K562 (cell line): ENCODE results near the gene ABCB9. TPM values are rescaled to one million over a fixed set of nuclear protein-coding genes. Genes with fewer than 3 reads are reported as not detected.

ENCODE experiments used
- BCLAF1 ChIP-seq, 2 experiments: fragments of 450-650 bp in 1 of 2; IDR thresholded peaks; 2 replicates each; pipeline ENCODE4 v1.6.1; 2011 to 2017; ENCODE audit warnings: low read depth in 2 of 2, antibody characterized with exemption in 1 of 2, borderline replicate concordance in 1 of 2, low read length in 1 of 2, mild to moderate bottlenecking in 1 of 2, mixed read lengths in 1 of 2; ENCODE audit not compliant: control insufficient read depth in 1 of 2
- CLOCK ChIP-seq: fragments of 250-450 bp; sonication (Bioruptor Pico); IDR thresholded peaks from 2 replicates; pipeline ENCODE4 v1.4.0; 2020; ENCODE audit warnings: mild to moderate bottlenecking, moderate library complexity, borderline replicate concordance
- FOSL1 ChIP-seq: fragments of 200-800 bp; sonication (Bioruptor generic); conservative IDR thresholded peaks from 2 replicates; pipeline ENCODE4 v1.6.1; 2016; ENCODE audit warnings: missing genetic modification characterization, missing compliant biosample characterization
- HBP1 ChIP-seq: fragments of 450-650 bp; formaldehyde crosslinking; IDR thresholded peaks from 2 replicates; pipeline ENCODE4 v1.4.0; 2022; ENCODE audit warnings: missing genetic modification characterization
- MEIS2 ChIP-seq: fragments of 450-650 bp; IDR thresholded peaks from 2 replicates; pipeline ENCODE4 v1.6.1; 2014; ENCODE audit warnings: mild to moderate bottlenecking; ENCODE audit not compliant: partially characterized antibody
- MITF ChIP-seq: IDR thresholded peaks from 2 replicates; pipeline ENCODE4 v1.6.1; 2014; ENCODE audit warnings: antibody characterized with exemption
- PHB2 ChIP-seq: fragments of 450-650 bp; IDR thresholded peaks from 2 replicates; pipeline ENCODE4 v1.6.1; 2017; ENCODE audit warnings: low read depth
- POLR2A ChIP-seq: fragments of 450-650 bp; conservative IDR thresholded peaks from 2 replicates; pipeline ENCODE4 v1.6.1; 2016
- RFX1 ChIP-seq: fragments of 450-650 bp; IDR thresholded peaks from 2 replicates; pipeline ENCODE4 v1.6.1; 2016; ENCODE audit warnings: mild to moderate bottlenecking, moderate library complexity
- SPI1 ChIP-seq: IDR thresholded peaks from 2 replicates; pipeline ENCODE4 v1.6.1; 2011; ENCODE audit warnings: low read depth, low read length, control low read depth, borderline replicate concordance
- SRSF3 ChIP-seq: fragments of 200-400 bp; formaldehyde crosslinking; IDR thresholded peaks from 2 replicates; pipeline ENCODE4 v1.6.1; 2016; ENCODE audit warnings: mild to moderate bottlenecking, low read length, moderate library complexity; ENCODE audit not compliant: insufficient read depth
- SRSF9 ChIP-seq: fragments of 200-400 bp; formaldehyde crosslinking; IDR thresholded peaks from 2 replicates; pipeline ENCODE4 v1.6.1; 2017; ENCODE audit warnings: low read depth, low read length, borderline replicate concordance
- XRCC3 ChIP-seq: fragments of 450-650 bp; IDR thresholded peaks from 2 replicates; pipeline ENCODE4 v1.6.1; 2017; ENCODE audit warnings: mild to moderate bottlenecking, moderate library complexity
- ZBTB9 ChIP-seq: fragments of 450-650 bp; formaldehyde crosslinking; IDR thresholded peaks from 2 replicates; pipeline ENCODE4 v1.4.0; 2020; ENCODE audit warnings: mild to moderate bottlenecking, moderate library complexity
- ZFP1 ChIP-seq: fragments of 450-650 bp; formaldehyde crosslinking; IDR thresholded peaks from 2 replicates; pipeline ENCODE4 v1.4.0; 2020; ENCODE audit warnings: mild to moderate bottlenecking, mixed read lengths
- ZNF12 ChIP-seq: sonication (generic); formaldehyde crosslinking; IDR thresholded peaks from 2 replicates; pipeline ENCODE4 v1.4.0; 2020; ENCODE audit warnings: mild to moderate bottlenecking, missing genetic modification reagents
- ZNF24 ChIP-seq: fragments of 450-650 bp; IDR thresholded peaks from 2 replicates; pipeline ENCODE4 v1.6.1; 2016
- ZNF311 ChIP-seq: fragments of 250-450 bp; sonication (Bioruptor Pico); IDR thresholded peaks from 2 replicates; pipeline ENCODE4 v1.4.0; 2020; ENCODE audit warnings: mild to moderate bottlenecking, moderate library complexity
- polyA plus RNA-seq, 8 experiments: library from polyadenylated mRNA; depleted of rRNA in 4 of 8; stranded (reverse) in 5 of 8; unstranded in 3 of 8; fragments of >200 nt; fragmentation: Nextera tagmentation in 2 of 8; fragmentation: Illumina TruSeq in 1 of 8; extraction: Ambion mirVana in 2 of 8; extraction: Trizol in 1 of 8; gene quantifications; 2 replicates each; pipeline versions ENCODE4 v1.2.1 to v1.2.3, GENCODE V29; 2011 to 2014; ENCODE audit warnings: inconsistent platforms in 1 of 8, missing spikeins in 1 of 8
- total RNA-seq, 7 experiments: library from RNA; depleted of rRNA in 6 of 7; stranded (reverse); fragments of >200 nt in 6 of 7; fragmentation: Illumina TruSeq in 2 of 7; extraction: Trizol in 2 of 7; gene quantifications; 2 replicates each; pipeline versions ENCODE4 v1.2.1 to v1.2.3, GENCODE V29; 2011 to 2021; ENCODE audit warnings: low replicate concordance in 1 of 7

The ABCB9 gene
- total and polyA plus RNA-seq, 9 of the 15 experiments (the other 6 are each of a cell fraction or from before 2014, with no cell fraction given), result 0.20 to 12.6 (median 6.2) TPM

GRCh38 chr12:122894193-122895121, 71.8 kb downstream of the ABCB9 start (continued):
- TF ChIP-seq BCLAF1 (IDR thresholded peaks at IDR 0.05; ENCODE audit: borderline replicate concordance in 1 of 2, control insufficient read depth in 1 of 2, low read depth in 2 of 2, low read length in 1 of 2) (no peak), ZNF24 (no peak), POLR2A (no peak), FOSL1 (tag) (no peak), ZFP1 (CRISPR knock-in tag) (no peak), CLOCK (CRISPR knock-in tag) (no peak), HBP1 (CRISPR knock-in tag) (no peak), ZNF12 (CRISPR knock-in tag) (no peak), XRCC3 (no peak), SPI1 (no peak), RFX1 (no peak), MEIS2 (no peak), SRSF9 (no peak), PHB2 (no peak), ZNF311 (CRISPR knock-in tag) (no peak), SRSF3 (no peak), ZBTB9 (CRISPR knock-in tag) (no peak), MITF (no peak)
